Neutrophil (primary cell): ENCODE results near the gene TPRG1.

ENCODE experiments used
- H3K27ac ChIP-seq: fragments of 200-600 bp; sonication (generic); 2 replicates; pipeline ENCODE4 v1.5.1; 2016; ENCODE audit warnings: mild to moderate bottlenecking, moderate library complexity
- H3K27me3 ChIP-seq: fragments of 200-600 bp; sonication (generic); 2 replicates; pipeline ENCODE4 v1.6.0; 2016; ENCODE audit warnings: mild to moderate bottlenecking
- H3K36me3 ChIP-seq: fragments of 200-600 bp; sonication (generic); 2 replicates; pipeline ENCODE4 v1.5.1; 2017
- H3K4me1 ChIP-seq, 2 experiments: fragments of 200-600 bp in 1 of 2; sonication (generic) in 1 of 2; 1 replicate in 1 of 2; 2 replicates in 1 of 2; pipeline versions ENCODE4 v1.5.1 to v1.6.1; 2013 to 2016; ENCODE audit warnings: low read depth in 1 of 2, low read length in 1 of 2, mild to moderate bottlenecking in 1 of 2, moderate library complexity in 1 of 2; ENCODE audit not compliant: control insufficient read depth in 1 of 2, insufficient read depth in 1 of 2
- H3K4me3 ChIP-seq, 2 experiments: fragments of 200-600 bp in 1 of 2; sonication (generic) in 1 of 2; 1 replicate in 1 of 2; 2 replicates in 1 of 2; pipeline ENCODE4 v1.5.1; 2013 to 2016; ENCODE audit warnings: low read depth in 1 of 2, low read length in 1 of 2, mild to moderate bottlenecking in 1 of 2, moderate library complexity in 1 of 2
- H3K9me3 ChIP-seq: fragments of 200-600 bp; sonication (generic); 2 replicates; pipeline ENCODE4 v1.5.1; 2016
- CTCF ChIP-seq: fragments of 200-600 bp; sonication (generic); IDR thresholded peaks from 2 replicates; pipeline ENCODE4 v1.5.1; 2016; ENCODE audit warnings: antibody characterized with exemption

Gene TPRG1

GRCh38 chr3:189272500-189273119 lies 100.8 kb downstream of the TPRG1 start:
- H3K27me3 ChIP-seq = no peaks in the 10 kb centered on the region
- TF ChIP-seq CTCF = no peak
- H3K4me3 ChIP-seq = no peak overlapping the region
- H3K9me3 ChIP-seq = no peaks in the 10 kb centered on the region
- H3K4me1 ChIP-seq = peaks cover 8 to 9% of the 10 kb centered on the region in 2 experiments
- no peaks in the 10 kb centered on the region for H3K36me3 ChIP-seq
- no peak overlapping the region for H3K27ac ChIP-seq

GRCh38 chr3:189273736-189274135 lies 102.0 kb downstream of the TPRG1 start:
- H3K27ac ChIP-seq = no peak overlapping the region
- H3K36me3 ChIP-seq = no peaks in the 10 kb centered on the region
- no peak overlapping the region for H3K4me3 ChIP-seq
- peaks cover 8 to 9% of the 10 kb centered on the region in 2 experiments for H3K4me1 ChIP-seq
- no peak for TF ChIP-seq CTCF
- H3K27me3 ChIP-seq = no peaks in the 10 kb centered on the region
- H3K9me3 ChIP-seq = no peaks in the 10 kb centered on the region

GRCh38 chr3:189275182-189275581 lies 103.4 kb downstream of the TPRG1 start:
- peaks cover 8 to 9% of the 10 kb centered on the region in 2 experiments for H3K4me1 ChIP-seq
- no peaks in the 10 kb centered on the region for H3K36me3 ChIP-seq
- no peaks in the 10 kb centered on the region for H3K9me3 ChIP-seq
- no peak for TF ChIP-seq CTCF
- H3K27ac ChIP-seq = no peak overlapping the region
- no peaks in the 10 kb centered on the region for H3K27me3 ChIP-seq
- no peak overlapping the region for H3K4me3 ChIP-seq

GRCh38 chr3:189275852-189276251 lies 104.1 kb downstream of the TPRG1 start:
- Histone ChIP-seq H3K36me3 (no peaks in the 10 kb centered on the region), H3K9me3 (no peaks in the 10 kb centered on the region), H3K4me3 (no peak overlapping the region), H3K27ac (no peak overlapping the region), H3K4me1 (peaks cover 8 to 9% of the 10 kb centered on the region in 2 experiments), H3K27me3 (no peaks in the 10 kb centered on the region)
- TF ChIP-seq CTCF = no peak

- H3K27me3 ChIP-seq = no peaks in the 10 kb centered on the region
- no peak for TF ChIP-seq CTCF
- peaks cover 8 to 9% of the 10 kb centered on the region in 2 experiments for H3K4me1 ChIP-seq
- no peak overlapping the region for H3K4me3 ChIP-seq
- H3K27ac ChIP-seq = no peak overlapping the region
- H3K36me3 ChIP-seq = no peaks in the 10 kb centered on the region
- no peaks in the 10 kb centered on the region for H3K9me3 ChIP-seq
Measured at GRCh38 chr3:189276444-189277219, 104.9 kb downstream of the TPRG1 start.
